ENCODE results near the gene PAK6.

- TF ChIP-seq CTCF (IDR thresholded peaks at IDR 0.05), result no peak
- TF ChIP-seq POLR2A (IDR thresholded peaks at IDR 0.05), result no peak
Observed at GRCh38 chr15:40197434-40197833, 41.4 kb upstream of the PAK6 start.
